Measurements from ENCODE around the gene ACTR8.

Gene ACTR8

DNA sequence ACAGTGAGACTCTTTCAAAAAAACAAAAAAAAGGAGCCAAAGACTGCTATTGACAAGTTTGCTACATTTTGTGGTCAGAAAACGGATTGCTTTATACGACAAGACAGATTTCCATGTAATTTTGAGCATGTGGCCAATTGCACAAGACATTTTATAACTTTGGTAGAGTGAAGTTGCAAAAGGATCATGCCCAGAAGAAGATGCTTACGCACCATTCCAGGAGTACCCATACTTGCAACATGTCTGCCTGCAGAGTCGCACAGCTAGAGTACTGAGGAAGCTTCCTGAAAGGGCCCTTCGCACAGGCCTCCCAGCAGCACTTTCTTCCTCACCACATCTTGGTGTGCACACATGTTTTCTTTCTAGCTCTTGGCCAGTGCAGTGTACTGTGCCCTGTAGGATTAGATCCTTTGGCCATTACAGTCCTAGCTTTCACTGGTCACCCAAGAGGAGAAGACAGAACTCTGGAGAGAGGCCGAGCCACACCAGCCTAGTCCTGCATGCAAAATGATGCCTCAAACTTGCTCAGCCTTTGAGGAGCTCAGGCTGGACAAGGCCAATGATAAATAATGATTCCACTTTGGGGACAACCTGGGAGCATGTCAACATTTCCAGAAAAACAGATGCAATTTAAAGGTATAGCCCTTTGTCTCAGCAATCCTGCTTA is 47.4 kb downstream of the ACTR8 start:
- DNase-seq (ENCODE audit: low spot score), result no peak

DNA sequence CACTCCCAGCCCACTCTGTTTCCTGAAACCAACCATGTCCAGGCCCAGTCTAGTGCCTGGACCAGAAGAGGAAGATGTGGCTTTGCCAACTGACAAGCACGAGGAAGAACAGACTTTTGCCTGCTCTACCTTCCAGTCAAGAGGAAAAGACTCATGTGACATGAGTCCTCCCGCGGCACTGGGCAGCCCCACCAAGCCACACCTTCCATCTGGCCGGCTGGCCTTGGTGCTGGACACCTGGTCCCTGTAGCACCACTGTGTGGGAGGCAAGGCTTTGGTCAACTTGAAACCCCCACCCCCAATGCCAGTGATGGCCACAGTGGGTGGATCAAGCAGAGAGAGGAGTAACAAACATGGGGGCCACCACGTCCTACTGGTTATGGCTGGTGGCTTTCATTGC is 48.3 kb downstream of the ACTR8 start:
- no peak for DNase-seq (ENCODE audit: low spot score)

DNA sequence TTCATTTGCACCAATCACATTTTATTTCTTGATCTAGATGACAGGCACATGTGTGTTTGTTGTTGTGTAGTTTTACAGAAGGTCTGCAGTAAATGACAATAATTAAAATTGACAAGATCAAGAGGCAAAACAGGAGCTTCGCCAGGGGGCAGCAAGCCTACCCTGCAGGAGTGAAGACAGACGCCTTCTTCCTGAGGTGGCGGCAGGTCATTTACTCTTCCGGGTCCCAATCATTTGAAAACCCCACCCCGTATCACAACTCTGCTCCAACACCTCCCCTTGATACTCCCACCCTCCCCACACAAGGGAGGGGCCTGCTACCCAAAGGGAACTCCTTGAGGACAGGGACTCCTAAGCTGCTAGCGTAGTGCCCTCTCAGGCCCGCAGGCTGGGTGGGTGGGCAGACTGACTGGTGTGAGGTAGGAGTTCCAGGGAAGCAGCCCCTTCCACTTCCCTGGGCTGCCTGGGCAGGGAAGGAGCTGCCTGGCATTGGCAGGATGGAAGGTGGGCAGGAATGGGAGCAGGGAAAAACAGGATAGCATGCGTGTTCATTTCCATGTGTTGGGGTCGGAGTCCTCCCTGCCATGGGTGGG is 48.8 kb downstream of the ACTR8 start:
- no peak for DNase-seq (ENCODE audit: low spot score)

DNA sequence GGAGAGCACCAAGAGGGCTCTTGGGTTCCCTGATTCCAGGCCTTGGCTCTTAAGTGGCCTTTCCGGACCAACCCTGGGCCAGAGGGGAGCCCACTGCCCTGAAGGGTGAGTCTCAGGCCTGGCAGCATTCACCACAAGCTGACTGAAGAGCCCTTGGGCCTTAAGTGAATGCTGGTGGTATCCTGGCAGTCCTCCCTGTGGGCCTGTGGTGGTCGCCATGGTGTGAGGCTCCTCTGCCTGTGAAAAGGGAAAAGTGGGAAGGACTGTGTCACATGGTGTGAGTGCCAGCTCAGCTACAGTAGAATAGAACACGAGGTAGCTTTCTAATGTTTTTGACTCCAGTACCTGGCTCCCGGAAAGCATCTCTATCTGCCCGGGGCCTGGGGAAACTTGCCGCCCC is 51.0 kb downstream of the ACTR8 start:
- no peak for DNase-seq (ENCODE audit: low spot score)

DNA sequence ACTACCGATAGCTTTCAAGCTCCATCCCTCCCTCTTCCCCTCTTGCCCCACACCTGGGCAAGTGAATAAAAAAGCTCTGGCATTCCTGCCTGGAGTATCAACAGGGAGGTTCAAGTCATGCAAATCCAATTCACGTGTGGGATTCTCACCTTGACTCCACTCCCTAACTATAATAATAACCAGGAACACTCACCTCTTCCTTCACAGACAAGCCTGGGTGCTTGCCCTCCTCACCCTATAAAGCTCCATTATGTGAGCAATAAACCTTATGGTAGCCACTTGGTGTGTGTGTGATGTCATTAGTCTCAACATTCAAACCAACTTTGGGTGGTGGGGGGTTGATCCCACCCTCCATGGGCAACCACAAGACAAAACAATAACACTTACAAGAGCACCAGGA is 52.3 kb downstream of the ACTR8 start:
- DNase-seq (ENCODE audit: low spot score), result no peak

DNA sequence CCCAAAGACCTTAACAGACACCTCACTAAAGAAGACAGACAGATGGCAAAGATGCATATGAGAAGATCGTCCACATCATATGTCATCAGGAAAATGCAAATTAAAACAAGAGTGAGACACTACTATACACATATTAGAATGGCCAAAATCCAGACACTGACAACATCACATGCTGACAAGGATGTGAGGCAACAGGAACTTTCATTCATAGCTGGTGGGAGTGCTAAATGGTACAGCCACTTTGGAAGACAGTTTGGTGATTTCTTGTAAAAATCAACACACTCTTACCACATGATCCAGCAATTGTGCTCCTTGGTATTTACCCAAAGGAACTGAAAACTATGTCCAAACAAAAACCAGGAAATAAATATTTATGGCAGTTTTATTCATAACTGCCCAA is 53.4 kb downstream of the ACTR8 start:
- DNase-seq (ENCODE audit: low spot score), result no peak

DNA sequence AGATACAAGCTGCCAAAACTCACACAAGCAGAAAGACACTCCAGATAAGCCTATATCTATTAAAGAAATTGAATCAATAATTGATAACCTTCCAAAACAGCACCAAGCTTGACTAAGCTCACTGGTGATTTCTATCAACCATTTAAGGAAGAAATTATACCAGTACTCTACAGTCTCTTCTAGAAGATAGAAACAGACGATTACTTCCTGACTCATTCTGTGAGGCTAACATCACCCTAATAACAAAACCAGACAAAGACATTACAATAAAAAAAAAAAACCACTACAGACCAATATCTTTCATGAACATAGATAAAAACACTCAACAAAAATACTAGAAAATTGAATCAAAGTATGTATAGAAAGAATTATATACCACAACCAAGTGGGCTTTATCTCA is 55.9 kb downstream of the ACTR8 start:
- DNase-seq (ENCODE audit: low spot score), result no peak

DNA sequence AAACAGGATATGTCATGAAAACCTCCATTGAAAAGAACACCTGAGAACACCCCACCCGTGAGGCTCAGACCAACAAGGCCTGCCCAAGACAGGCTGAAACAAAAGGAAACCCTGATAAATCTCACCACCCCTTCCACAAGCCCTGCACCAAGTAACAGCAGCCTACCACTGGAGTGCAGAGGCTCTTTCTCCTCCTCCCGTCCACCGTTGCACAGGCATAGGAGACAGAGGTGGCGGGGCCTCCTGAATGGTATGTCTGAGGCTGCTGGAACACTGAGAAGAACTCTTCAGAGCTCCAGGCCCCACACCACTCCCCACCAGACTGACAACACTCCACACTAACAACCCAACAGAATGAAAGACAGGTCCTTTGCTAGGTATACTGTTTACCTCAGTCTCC is 57.2 kb downstream of the ACTR8 start:
- DNase-seq (ENCODE audit: low spot score), result no peak

DNA sequence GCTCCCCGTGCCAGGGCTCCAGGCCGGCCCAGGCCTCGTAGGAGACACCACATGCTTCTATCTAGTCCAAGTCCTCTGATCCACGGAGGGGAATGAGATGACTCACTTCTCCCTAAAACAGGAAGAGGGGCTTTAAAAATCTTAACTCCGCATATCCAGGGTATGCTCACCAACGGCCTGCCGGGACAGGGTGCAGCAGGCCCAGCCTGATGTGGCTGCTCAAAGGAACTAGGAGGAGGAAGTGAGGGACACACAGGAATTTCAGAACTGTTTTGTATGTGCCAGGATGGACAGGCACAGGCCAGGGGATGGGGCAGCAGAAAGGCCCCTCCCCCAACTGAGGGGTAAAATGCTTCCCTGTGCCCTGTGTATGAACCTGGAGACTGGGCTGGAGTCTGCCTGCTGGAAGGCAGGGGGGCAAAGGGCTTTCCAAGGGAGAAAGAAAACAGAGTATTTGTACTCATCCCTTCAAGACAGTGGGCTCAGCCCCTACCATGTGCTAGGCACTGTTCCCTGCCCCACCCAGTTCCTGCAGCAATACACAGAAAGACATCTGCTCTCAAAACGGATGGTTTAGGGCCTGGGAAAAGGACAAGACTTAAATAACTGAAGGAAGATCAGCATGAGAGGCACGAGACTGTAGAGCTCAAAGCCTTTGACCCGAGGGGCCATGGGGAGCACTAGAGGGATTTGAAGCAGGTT is 57.8 kb downstream of the ACTR8 start:
- no peak for DNase-seq (ENCODE audit: low spot score)

DNA sequence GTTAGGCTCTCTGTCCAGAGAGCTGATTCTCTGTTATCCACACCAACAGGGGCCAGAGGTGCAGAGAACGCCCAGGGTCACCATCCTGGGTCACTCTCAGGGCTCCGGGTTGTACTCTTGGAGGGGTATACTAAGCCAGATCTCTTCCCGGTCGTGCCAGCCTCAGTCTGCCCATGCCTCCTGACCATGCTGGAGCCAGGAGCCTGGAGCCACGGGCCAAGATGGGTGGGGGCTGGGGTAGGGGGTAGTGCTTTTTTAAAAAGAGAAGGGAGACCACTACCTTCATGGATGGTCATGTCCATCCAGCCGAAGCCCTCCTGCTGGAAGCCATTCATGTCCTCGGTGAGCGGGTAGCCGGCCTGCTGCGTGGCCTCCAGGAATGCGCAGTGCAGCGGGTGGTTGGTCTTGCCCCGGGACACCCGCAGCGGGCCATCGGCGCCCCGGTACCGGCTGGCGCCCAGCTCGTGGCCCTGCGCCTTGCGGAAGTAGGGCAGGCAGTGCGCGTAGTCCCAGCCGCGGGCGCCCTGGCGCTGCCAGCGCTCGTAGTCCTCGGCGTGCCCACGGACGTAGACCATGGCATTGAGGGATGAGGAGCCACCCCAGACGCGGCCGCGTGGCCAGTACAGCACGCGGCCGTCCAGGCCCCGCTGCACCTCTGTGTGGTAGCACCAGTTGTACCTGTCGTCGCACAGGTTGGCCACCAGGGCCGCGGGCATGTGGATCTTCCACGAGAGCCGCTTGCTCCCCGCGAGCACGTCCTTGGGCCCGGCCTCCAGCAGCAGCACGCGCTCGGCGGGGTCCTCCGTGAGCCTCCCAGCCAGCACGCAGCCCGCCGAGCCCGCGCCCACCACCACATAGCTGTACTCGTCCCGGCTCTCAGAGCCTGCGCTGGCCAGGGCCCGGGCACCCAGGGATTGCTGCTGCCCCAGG is 58.7 kb downstream of the ACTR8 start:
- no peak for DNase-seq (ENCODE audit: low spot score)

DNA sequence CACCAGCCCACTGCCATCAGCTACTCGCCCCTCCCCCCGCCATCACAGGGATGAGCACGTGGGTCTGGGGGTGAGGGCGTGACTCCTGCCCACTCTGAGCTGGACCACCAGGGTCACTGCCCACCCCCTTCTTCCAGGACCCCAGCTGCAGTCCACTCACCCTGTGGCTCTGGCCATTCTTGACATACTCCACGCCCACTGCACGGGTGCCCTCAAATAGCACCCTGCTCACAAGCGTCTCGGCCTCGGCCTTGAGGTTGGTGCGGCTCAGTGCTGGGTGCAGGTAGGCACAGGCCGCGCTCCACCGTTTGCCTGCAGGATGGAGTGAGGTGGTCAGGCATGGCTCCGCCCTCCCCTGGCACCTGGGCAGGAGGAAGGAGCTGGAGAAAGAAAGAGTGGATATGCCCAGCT is 59.6 kb downstream of the ACTR8 start:
- DNase-seq (ENCODE audit: low spot score), result no peak

DNA sequence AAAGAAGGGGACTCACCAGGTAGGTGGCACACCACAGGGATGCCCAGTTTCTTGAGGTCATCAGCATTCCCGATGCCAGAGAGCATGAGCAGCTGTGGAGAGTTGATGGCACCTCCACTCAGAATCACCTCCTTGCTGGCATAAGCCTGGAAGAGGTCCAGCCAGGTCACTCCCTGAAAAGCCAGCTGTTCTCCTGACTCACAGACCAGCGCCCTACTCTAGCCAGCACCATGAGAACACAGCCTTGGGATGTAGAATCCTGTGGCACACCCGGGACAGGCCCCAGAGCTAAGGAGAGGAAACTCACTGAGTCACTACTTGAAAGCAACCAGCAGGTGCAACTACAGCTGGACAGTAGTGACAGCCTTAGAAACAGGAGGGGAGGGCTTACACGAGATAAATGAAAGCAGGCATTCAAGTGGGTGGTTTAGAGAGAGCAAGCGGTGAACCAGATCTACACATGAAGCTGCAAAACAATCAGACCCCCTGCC is 60.3 kb downstream of the ACTR8 start:
- no peak for DNase-seq (ENCODE audit: low spot score)

DNA sequence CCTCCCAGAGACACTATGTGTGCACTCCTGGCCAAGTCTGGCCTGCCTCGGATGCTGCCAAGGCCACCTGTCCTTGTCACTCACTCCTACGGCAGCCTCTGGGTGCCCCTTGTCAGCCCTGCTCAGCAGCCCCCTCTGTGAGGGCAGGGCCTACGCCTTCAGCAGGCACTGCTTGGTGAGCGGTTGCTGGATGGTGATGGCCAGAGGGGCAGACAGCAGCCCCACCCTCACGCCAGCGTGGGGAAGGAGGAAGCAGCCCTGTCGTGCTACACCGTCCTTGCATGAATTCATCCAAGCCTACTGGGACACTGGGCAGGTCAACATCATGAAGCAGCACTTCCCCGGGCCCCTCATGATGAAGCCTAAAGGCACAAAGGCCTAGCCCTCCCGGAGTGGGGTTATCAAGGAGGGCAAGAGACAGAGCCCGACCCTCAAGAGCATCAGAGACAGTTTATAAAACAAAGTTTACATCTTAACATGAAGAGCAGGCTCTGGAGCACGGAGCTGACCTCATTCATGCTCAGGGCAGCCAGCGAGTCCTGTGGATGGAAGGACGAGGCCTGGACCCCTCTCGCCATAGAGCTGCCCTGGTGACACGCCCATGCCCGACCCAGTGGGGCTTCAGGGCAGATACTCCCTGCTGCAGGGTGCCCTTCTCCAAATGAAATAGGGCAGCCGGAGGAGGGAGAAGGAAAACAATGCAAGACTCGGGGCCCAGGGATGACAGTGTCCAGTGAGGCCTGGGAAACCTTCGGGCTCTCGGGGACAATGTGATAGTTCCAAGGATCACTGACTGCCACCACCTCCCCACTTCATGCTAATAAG is 61.0 kb downstream of the ACTR8 start:
- DNase-seq (ENCODE audit: low spot score), result no peak

DNA sequence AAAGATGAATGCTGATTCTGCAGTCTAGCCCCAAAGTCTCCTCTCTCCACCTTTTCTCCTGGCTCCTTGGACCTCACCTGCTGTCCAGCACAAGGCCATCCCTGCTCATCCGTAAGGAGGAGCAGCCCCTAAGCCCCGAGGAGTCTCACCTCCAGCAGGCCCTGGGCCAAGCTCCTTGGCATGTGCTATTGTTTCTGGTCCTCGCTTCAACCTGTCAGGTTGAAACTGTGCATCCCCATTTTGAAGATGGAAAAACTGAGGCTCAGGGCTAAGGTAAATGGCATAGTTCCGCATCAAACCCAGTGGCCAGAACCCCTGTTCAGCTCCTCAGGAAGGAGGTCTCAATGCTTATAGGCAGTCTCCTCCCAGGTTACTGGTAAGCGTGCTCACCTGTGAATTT is 61.9 kb downstream of the ACTR8 start:
- no peak for DNase-seq (ENCODE audit: low spot score)

DNA sequence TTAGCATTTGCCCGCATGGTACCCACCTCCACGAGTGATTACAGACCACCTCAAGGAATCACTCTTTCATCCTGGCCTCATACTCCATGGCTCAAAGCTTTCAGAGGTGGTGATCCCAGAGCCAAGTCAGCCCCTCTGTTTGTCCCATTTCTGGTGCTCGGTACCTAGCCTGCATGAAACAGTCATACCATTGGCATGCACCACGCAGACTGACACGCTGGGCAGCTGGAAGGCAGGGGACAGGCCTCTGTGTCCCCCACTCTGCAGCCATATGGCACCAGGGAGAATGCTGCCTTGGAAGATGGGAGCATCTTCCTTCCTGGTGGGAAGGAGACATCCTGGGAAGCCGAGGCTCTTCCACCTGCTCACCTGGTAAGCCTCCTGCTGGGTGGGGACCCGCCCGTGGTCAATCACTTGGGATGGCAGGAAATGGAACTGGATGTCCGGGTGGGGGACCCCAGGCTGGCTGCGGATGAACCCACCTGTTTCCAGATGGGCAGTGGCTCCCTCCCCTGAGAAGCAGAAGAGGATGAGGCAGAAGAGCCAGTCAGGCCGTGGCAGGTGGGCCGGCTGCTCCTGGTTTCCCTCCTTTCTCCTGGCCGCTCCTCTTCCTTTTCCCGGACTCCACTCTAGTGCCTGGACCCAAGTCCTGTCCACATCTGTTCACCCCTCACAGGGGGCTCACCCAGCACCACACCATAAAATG is 62.6 kb downstream of the ACTR8 start:
- DNase-seq (ENCODE audit: low spot score), result no peak

DNA sequence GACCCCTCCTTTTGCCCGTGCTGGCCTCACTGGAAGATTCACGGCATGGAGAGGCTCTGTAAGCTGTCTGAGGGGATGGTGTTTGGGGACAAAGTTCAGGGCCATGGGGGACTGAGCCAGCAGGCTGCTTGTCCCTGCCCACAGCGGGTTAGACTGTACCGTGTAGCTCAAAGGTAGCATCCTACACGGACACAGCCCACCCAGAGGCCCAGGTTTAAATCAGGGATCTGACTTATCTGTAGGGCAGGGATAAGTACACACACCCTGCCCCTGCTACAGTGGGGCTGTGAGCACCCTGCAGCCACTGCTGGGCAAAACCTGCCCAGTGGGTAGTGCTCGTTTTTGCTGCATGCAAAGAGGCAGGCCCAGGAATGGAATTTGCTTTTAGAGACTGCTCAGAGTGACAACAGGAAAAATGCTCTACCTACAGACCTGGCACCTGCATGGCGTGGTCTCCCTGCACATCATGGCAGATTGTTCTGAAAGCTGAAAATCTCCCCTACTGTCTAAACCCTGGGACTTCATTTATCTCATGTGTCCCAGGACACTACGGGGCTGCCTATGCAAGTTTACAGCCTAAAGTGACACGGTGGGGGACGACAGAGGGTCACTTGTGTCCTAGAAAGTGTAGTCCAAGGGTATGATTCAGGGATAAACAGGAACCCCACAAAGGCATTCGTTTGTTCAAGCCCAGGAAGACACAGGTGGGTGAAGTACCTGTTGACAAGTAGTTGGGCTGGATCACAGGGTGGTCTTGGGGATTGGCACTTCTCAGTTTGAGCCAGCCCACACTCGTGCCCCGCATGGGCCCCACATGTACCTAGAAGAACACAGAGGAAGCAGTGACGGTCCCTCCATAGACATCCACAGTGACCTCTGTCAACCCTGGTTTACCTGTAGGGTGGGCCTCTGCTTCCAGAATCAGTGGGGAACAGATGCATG is 63.5 kb downstream of the ACTR8 start:
- DNase-seq (ENCODE audit: low spot score), result no peak

DNA sequence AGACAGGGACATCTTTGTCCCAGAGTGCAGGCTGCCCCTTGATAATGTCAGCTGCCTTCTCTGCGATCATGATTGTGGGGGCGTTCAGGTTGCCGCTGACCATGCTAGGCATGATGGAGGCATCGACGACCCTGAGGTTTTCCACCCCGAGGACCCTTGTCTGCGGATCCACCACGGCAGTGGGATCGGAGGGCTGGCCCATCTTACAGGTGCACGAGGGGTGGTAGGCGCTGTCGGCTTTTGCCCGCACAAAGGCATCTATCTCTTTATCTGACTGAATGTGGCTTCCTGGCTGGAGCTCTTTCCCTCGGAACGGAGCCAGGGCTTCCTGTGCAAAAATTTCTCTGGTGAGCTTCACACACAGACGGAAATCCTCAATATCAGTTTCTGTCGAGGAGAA is 64.1 kb downstream of the ACTR8 start:
- no peak for DNase-seq (ENCODE audit: low spot score)

DNA sequence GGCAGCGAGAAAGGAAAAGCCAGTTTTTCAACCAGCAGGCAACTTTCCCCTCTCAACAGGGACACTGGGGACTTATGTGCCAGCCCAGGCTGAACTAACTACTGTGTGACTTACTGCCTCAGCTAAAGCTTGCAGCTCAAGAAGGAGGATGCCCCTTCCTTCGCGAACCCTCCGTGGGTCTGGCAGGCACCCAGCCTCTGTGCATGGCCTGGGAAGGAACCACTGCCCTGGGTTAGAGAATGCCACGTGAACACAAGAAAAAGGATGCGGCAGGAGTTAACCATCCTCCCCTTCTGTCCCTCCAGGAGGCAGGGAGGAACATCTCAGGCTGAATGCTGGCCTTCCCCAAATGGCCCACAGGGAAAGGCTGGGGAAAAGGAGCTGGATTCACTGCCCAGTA is 64.7 kb downstream of the ACTR8 start:
- no peak for DNase-seq (ENCODE audit: low spot score)
